HG02610 (cell line): Measurements from ENCODE around the gene ABCC1.

ENCODE experiments used
- ATAC-seq: cut with Tn5 transposase; IDR thresholded peaks from one replicate; pipeline ENCODE4 v1.9.1; 2021; ENCODE audit warnings: mild to moderate bottlenecking, moderate library complexity; ENCODE audit not compliant: unreplicated experiment

The ABCC1 gene

DNA sequence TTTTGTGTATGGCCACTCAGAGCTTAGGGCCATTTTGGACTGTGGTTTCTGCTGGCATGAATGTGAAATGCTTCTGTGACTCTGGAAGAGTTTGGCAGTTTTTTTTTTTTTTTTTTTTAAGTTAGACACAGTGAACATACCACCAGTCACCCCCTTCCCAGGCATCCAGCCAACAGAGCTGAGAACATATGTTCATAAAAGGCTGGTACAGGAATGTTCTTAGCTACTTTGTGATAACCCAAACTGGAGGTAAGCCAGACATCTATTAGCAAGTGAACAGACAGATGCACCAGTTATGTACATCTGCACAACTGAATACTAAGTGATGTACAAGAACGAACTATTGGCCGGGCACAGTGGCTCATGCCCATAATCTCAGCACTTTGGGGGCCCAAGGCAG, 92.7 kb downstream of the ABCC1 start:
- ATAC-seq, result no peak

GRCh38 chr16:16045296-16045695, 95.9 kb downstream of the ABCC1 start:
- ATAC-seq, result no peak

- ATAC-seq, result no peak
These were observed 96.5 kb downstream of the ABCC1 start for GRCh38 chr16:16045879-16046278.

- no peak for ATAC-seq
These were observed 98.3 kb downstream of the ABCC1 start for GRCh38 chr16:16047761-16048160.

- ATAC-seq, result no peak
These were observed 99.6 kb downstream of the ABCC1 start for GRCh38 chr16:16048904-16049582.

GRCh38 chr16:16050106-16050505, 100.7 kb downstream of the ABCC1 start:
- ATAC-seq, result no peak

GRCh38 chr16:16051132-16051531, 101.7 kb downstream of the ABCC1 start:
- no peak for ATAC-seq

DNA sequence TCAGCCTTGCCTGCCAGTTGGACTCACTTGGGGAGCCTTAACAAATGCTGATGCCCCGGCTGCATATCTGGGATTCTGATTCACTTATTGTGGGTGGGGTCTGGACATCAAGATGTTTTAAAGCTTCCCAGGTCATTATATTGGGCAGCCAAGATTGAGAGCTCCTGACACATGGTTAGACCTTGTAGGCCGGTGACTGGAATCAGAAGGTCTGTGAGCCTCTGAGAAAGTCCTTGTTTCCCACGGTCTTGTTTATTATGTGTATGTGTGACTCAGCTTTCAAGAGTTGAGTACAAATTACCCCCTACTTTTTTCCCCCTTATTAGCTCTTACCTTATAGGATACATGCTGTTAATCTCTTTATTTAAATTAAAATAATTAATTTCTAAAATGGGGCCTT, 103.5 kb downstream of the ABCC1 start:
- ATAC-seq, result no peak

DNA sequence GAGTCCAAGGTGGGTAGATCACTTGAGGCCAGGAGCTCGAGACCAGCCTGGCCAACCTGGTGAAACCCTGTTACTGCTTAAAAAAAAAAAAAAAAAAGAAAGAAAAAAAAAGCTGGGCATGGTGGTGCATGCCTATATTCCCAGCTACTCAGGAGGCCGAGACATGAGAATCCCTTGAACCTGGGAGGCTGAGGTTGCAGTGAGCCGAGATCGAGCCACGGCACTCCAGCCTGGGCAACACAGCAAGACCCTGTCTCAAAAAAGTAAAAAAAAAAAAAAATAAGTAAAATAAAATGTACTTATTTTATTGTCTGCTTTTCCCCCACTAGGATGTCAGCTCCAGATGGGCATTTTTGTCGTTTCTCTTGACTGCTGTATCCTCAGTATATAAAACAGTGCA, 107.7 kb downstream of the ABCC1 start:
- ATAC-seq, result no peak

- ATAC-seq, result no peak
These were observed 109.7 kb downstream of the ABCC1 start for GRCh38 chr16:16059160-16059559.

- ATAC-seq, result no peak
These were observed 110.6 kb downstream of the ABCC1 start for GRCh38 chr16:16059895-16060590.

DNA sequence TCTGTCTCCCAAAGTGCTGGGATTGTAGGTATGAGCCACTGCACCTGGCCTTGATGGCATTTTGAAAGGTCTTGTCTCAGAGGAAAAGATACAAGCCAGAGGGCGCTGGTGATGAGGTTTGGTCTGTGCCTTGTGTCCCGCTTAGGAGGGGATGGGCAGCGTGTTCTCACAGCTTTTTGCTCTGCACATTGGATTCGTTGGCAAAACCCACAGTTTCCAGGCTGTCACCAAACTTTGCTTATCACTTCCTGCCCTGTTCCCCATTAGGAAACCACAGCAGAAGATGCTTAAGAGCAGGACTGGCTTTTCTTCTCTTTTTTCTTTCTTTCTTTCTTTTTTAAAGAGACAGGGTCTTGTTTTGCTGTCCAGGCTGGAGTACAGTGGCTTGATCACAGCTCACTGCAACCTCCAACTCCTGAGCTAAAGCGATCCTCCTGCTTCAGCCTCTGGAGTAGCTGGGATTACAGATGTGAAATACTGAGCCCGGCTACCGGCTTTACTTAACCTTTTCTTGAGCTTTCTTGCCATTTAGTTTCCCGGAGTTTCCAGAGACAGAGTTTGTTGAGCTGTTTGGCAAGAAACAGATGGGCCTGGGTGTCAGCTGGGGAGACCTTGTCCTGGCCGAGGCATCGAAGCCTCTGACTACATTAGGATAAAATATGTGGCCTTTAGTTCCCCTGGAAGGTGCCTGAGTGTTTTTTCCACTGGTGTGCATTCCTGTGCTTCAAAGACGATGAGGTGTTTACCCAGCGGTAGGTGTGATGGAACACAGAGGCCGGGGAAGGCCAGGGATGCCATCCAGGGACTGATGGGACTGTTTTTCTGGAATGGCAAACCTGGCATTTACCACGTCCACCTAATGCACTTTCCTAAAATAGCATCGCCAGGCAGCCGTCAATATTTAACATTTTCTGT, 112.9 kb downstream of the ABCC1 start:
- no peak for ATAC-seq

DNA sequence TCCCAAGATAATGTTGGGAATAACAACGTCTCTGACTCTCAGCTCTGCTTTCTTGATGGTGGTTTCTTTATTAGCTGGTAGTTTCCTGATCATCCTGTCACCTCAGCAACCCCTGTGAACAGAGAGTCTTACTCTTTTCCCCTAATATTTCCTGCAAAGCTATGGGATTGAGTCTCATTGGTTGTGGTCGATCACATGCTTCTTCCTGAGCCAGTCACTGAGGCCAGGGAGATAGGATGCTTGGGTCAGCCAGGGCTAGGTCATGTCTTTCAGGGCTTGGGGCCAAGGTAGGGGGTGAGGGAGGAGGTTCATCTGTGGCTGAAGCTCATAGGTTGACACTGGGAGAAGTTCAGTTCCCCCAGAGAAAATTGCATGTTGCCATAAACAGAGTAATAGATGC, 114.3 kb downstream of the ABCC1 start:
- ATAC-seq, result no peak

DNA sequence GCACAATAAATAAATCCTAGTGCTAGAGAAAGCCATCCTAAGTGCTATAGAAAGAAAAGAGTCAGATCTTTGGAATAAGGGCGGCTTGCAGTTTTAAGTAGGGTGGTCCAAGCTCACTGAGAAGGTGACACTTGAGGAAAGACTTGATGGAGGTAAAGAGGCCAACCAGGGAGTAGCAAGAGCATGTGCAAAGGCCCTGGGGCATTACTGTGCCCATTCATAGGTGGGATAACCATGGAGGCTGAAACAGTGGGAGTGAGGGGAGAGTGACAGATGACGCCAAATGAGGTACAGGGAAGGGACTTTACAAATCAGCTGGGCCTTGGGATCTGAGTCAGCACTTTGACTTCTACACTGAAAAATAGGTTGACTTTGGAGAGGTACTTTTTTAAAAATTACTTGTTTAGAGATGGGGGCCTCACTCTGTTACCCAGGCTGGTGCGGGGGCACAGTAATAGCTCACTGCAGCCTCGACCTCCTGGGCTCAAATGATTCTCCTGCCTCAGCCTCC, 115.5 kb downstream of the ABCC1 start:
- no peak for ATAC-seq

DNA sequence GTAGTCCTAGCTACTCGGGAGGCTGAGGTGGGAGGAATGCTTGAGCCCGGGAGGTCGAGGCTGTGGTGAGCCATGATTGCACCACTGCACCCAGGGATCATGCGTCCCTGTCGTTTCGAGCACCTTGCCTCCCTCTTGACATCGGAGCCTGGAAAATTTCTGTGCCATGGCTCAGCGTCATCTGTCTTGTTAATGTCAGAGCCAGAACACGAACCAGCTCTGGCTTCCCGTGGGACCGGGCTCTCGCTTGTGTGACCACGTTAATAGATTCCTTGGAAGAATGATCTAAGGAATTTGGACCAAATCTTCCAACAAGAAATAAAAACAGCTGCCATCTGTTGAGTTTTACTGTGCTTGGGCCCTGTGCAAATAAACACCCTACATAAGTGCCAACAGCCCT, 117.7 kb downstream of the ABCC1 start:
- no peak for ATAC-seq

DNA sequence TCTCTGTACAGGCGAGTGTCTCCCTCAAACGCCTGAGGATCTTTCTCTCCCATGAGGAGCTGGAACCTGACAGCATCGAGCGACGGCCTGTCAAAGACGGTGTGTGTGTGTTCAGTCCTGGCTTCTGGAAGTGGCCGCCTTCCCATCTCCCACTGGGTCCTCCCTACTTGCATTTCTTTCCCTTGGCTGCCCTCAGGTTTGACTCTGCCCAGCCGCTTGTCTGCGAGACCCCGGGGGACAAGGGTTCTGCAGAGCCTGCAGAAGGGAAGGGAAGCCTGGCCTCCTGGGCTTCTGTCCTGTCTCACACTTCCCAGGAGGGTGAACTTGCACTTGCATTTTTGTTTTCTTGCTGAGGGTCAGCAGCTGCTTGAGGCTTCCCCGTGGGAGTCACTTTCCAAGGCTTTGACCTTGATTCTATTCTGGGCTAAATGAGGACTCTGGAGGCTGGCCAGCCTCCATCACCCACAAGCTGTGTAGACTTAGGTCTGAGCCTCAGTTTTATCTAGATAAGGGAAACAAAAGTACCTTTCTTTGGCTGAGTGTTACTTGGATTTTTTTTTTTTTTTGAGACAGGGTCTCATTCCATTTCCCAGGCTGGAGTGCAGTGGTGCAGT, 122.3 kb downstream of the ABCC1 start:
- ATAC-seq, result no peak

- no peak for ATAC-seq
These were observed 123.7 kb downstream of the ABCC1 start for GRCh38 chr16:16073001-16073545.

DNA sequence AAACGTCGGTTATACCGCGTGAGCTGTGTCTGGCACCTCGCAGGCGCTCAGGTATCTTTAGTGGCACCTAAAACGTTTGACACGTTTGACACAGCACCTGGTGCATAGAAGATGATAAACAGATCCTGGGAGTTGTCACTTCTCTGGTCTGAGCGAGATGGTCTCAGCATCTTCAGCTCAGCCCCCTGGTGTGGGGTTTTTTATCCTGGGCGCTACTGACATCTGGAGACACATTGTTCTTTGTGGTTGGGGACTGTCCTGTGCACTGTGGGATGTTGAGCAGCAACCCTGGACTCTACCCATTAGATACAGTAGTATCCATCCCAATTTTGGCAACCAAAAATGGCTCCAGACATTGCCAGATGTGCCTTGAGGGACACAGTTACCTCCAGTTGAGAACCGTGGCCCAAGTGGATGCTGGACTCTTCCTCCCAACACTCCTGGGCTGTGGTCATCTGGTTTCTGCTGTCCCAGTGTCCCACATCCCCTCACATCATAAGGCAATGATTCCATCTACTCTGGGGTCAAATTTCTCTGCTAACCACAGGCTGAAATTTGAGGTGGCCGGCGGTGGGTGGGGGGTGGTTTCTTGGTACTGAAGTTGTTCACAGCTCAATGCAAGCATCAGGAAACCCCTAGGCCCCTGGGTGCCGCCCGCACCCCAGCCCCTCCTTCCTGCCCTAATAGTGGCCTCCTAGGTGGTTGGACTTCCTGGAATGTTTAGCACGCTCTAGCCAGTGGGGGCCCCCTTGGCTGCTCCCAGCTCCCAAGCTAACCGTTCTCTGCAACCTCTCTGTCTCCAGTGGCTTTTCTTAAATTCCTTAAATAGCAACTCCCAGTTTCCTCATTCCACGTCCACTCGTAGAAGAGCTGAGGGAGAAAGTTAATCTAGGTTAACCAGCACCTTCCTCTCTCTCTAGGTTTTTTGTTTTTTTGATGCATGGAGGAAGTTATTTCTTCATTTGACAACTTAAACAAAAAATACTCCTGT, 124.8 kb downstream of the ABCC1 start:
- no peak for ATAC-seq
